Myocyte (in vitro differentiated cells): ENCODE data around the gene BRI3BP. TPM values are rescaled to one million over a fixed set of nuclear protein-coding genes. Genes with fewer than 3 reads are reported as not detected.
A peak's percentile ranks its signal among the peaks of the same experiment; 100 is the strongest.

Experiments
- DNase-seq: peaks from one replicate; pipeline ENCODE4 v3.0.0-alpha.2; 2012; ENCODE audit warnings: low read depth
- polyA plus RNA-seq: library from polyadenylated mRNA; unstranded; fragments of >200 nt; gene quantifications from one replicate; pipeline ENCODE4 v1.2.1, GENCODE V29; 2012; ENCODE audit warnings: missing spikeins
- total RNA-seq: library from RNA; depleted of rRNA; stranded (reverse); fragments of >200 nt; gene quantifications from 2 replicates; pipeline ENCODE4 v1.2.3, GENCODE V29; 2014

BRI3BP gene, protein sequence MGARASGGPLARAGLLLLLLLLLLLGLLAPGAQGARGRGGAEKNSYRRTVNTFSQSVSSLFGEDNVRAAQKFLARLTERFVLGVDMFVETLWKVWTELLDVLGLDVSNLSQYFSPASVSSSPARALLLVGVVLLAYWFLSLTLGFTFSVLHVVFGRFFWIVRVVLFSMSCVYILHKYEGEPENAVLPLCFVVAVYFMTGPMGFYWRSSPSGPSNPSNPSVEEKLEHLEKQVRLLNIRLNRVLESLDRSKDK
- total RNA-seq = 1.8 and 2.5 TPM in 2 replicates
- polyA plus RNA-seq = 2.3 TPM

DNA sequence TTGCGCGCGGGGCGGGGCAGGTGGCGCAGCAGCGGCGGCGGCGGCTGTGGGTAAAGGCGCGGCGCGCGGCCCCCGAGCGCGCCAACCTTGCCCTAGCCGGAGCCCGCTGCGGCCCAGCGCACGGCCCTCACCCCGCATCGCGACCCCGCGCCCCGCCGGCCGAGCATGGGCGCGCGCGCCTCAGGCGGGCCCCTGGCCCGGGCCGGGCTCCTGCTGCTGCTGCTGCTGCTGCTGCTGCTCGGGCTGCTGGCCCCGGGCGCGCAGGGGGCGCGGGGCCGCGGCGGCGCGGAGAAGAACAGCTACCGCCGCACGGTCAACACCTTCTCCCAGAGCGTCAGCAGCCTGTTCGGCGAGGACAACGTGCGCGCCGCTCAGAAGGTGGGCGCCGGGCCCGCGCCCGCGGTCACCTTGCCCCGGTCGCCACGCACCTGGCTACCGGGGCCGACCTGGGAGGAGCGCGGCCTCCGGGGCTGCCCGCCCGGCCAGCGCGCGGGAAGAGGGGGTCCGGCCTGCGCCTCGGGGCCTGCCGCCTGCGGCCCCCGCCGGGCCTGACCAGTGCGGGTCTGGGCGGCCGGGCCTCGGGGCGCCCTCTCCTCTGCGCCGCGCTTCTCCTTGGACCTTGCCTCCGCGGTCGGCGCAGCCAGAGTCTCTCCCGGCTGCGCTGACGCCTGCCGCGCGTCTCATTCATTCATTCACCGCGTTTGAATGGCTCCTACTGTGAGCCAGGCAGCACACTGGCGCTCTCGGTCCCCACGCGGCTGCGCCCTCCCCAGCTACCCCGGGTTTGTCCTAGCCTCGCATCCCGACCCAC, at the start of gene BRI3BP:
Gene BRI3BP, plus strand, starts transcription at position 20 of the 811 bp plus-strand sequence. Its CDS starts 146 bp downstream, at position 166.
- peak; percentile 27 for DNase-seq

DNA sequence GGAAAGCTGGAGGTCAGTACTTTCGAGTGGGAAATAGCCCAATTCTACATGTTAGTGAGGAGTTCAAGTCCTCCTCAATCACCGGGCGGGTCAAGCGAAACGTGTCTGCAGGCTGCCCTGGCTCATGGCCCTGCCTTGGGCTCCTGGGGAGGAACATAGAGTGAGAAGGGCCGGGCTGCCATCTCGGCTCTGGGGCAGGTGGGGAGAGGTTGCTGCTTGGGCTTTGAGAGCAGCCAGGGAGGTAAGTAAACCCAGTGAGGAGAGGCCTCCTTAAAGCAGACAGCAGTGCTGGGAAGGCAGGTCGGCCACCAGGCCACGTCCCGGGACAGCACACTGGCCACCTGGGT, 47.0 kb upstream of the BRI3BP start:
- DNase-seq = no peak

DNA sequence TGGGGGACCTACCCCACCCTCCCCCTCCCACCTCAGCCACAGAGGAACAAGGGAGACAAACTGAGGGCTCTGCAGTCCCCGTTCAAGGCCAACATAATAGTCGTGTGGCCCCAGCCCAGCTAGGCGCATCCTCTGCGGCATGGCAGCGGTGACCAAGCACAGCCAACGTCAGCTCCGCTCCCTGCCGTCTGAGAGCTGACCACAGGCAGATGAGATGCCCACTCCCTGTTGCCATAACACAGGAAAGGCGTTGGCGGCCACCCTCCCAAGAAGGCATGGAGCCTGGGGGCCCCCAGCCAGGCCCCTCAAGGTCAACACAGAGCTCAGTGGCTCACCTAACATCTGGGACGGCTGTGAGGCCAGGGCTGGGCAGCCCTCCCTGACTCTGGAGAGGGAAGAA, 46.4 kb upstream of the BRI3BP start:
- no peak for DNase-seq

DNA sequence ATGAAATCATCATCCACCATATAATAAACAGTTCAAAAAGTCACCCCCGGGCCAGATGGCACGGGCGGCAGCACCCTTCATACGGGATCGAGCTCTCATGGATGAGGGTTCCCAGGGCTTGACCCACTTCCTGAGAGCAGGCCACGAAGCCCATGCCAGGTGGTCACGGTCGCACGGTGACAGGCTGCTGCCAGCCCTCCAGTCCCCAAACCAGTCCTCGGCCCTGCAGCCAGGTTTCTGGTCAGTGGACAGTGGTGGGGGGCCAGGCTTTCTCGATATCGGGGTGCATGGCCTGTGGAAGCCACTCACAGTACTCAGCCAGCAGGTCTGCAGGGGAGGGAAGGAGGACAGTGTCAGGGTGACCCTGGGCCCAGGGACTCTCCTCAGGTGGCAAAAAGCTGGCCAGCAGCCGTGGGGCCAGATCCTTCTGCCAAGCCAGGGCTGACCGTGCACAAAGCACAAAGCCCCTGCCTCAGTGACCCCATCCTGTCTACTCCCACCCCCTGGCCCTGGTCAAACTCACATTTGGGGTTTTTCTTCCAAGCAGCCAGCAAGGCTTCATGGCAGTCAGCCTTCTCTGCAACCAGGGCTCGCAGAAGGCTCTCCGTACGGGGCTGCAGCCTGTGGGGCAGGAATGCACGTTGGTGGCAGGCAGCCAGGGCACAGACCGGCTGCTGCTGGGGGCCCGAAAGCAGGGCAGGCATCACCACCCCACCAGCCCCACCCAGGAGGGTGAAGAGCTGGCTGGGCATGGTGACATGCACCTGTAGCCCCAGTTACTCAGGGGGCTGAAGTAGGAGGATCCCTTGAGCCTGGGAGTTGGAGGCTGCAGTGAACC, 45.7 kb upstream of the BRI3BP start:
- no peak for DNase-seq

DNA sequence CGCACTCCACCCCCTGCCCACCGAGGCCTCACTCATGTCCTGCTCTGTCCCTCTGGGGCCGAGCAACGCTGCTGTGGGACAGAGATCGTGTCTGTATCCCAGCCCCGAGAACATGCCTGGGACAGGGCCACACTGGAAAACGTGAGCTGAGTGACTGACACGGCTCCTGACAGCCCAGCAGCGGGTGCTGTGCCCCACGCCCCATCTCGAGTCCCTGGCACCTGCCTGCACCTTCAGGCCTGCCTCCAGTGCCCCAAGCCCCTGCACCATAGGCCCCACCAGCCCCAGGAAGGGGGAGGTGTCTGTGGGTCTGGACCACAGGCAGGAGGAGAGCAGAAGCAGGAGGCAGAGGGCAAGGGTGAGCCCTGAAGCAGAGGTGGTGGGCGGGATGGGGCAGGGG, 44.4 kb upstream of the BRI3BP start:
- DNase-seq = no peak

DNA sequence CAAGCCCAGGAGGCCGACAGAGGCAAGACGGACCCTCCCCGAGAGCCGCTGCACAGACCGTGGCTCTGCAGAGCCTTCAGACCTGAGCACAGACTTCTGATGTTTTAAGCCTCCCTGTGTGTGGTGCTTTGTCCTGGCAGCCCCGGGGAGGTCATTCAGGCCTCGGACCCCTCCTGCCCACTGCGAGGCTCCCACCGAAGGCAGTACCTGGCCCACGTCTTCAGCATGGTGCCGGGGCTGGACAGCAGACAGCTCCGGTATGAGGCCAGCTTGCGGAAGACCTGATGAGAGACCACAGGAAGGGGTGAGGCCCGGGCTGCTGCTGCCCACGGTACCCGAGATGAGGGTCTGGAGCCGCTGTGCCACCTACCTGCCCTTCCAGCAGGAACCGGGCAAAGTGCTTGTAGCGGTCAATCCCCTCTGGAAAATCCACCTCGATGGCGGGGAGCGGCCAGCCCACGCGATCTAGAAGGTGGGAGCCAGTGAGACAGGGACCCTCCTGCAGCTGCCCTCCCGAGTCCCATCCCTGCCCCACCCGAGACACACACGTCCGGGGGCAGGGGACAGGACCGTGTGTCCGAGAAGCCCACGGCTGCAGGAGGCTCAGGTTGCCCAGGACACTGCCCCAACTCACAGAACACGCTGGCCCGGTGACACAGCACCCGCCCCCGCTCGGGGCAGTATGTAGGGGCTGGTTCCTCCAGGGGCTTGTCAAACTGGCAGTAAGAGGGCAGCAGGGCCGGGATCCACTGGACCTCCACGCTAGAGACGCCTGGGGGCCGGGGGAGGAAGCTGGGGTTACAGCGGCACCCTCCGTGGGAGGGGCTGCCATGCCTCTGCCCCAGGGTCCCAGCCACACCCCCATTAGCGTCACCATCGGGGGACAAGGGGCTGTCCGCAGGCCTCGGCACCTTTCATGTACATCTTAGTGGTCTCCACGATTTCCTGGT, 43.4 kb upstream of the BRI3BP start:
- no peak for DNase-seq

DNA sequence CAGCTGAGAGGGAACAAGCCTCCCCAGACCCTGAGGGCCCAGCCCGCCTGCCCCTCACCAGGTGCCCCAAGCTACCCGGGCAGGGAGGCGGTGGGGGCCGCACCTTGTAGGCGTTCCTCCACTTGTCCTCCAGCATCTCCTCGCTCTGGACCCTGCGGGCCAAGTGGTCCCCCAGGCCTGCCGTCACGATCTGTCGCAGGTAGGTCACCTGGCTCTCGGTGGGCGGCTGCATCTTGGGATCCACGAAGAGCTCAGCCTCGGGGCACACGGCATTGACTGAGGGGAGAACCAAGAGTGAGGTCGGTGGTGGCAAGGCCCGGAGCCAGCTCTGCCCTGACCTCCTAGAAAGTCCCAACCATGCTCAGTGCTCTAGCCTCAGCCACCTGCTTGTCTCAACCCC, 41.1 kb upstream of the BRI3BP start:
- no peak for DNase-seq

DNA sequence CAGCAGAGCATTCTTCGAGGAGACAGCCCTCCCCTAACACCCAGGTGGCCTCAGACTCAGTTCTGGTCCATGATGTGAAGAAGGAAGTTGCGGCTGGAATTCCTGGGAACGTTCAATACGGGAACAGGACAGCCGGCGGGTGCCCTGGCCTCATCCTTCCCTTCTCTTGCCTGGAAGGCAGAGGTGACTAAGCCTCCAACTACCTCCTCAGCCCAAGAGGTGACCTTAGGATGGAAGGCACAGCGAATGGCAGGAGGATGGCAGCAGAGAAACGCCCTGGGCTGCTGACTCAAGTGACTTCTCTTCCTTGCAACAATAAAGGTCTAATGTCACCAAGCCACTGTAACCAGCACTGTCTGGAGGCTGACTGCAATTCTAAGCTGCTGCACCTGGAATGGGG, 40.6 kb upstream of the BRI3BP start:
- no peak for DNase-seq

DNA sequence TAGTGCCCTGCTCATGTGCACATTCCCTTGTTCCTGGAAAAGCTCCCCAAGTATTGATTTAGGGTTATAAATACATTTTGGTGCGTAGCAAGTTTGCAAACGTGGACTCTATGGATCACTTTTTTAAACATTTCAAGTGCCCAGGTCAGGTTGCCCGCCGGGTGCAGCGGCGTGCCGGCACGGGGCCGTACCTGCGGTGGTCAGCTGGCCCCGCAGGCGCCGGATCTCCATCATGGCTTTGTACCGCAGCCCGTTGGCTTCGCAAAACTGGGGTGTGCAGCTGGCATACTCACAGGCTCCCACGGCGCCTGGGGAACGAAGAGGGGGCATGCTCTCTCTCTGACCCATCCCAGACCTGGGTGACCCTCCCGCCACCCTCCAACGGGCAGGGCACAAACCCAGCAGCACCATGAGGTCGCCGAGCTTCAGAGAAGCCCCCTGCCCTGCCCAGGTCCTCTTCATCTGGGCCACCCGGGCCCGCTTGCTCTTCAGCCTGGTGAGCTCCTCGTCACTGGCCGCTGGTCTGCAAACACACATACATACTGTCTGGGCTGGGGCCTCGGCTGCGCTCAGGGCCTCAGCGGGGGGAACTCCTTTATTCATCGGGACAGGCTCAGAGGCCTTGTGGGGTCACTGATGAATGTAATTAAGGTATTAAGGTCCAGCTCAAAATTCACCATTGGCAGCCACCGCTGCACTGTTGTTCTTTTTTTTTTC, 39.6 kb upstream of the BRI3BP start:
- no peak for DNase-seq

DNA sequence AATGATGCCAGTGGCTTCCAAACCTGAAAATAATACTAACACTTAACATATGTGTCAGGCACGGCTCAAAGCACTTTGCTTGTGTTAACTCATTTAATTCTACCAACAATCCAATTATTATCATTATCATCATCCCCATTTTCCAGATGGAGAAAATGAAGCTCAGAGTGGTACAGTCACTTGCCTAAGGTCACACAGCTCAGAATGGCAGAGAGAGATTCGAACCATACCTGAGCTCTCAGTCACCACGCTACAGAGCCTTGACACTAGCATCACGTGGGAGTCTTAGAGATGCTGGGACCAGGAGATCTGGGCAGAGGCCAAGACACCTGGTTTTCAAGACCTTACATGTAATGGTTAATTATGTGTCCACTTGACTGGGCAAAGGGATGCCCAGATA, 38.7 kb upstream of the BRI3BP start:
- no peak for DNase-seq

DNA sequence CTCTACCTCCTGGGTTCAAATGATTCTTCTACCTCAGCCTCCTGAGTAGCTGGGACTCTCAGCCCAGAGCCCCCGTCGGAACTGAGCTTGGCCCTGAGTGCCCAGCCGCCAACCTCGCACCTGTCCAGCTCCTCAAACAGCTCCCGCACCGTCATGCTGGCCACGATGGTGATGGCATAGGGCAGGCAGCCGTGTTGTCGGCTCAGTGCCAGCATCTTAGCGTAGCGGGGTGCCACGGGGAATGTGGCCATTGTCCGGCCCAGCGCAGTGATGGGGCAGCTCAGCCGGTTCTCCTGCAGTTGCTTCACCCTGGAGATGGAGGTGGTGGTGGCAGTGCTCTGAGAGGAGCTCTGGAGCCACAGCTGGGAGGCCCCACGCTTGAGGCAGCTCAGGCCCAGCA, 36.9 kb upstream of the BRI3BP start:
- no peak for DNase-seq

DNA sequence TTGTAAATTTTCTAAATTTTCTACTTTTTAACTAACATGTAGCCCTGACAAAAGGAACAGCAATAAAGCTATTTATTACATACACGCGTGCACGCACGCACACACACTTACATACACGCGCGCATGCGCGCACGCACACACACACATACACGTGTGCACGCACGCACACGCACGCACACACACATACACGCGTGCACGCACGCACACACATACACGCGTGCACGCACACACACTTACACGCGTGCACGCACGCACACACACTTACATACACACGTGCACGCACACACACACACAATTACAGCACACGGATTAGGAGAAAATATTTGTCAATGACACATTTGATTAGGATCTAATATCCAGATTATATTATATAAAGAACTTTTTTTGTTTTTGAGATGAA, 32.4 kb upstream of the BRI3BP start:
- DNase-seq = no peak

DNA sequence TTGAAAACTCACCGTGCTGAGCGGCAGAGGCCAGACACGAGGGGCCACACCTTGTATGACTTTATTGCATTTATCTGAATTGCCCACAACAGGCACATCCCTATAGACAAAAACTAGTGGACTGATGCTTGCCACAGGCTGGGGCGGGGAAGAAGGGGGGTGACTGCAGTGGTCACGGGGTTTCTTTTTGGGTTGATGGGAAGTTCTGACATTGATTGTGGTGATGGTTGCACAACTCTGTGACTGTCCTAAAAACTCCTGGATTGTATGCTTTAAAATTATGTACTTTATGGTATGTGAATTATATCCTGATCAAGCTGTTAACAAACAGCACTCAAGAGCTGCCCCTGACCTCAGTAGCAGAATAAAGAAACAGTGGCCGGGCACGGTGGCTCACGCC, 30.2 kb upstream of the BRI3BP start:
- no peak for DNase-seq

DNA sequence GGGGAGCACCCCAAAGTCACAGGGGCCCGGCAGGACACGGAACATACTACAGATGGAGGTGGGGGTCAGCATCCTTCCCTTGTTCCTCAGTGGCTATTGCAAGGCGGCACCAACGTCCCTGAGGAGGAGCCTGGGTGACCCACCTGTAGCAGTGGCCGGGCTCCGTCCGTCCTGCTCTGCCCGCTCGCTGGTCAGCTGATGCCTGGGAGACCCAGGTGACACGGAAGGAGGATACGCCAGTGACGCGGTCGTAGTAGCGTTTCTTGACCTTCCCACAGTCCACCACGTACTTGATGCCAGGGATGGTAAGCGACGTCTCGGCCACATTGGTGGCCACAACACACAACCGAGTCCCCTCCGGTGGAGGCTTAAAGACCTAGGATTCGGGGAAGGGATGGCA, 29.2 kb upstream of the BRI3BP start:
- DNase-seq = no peak

DNA sequence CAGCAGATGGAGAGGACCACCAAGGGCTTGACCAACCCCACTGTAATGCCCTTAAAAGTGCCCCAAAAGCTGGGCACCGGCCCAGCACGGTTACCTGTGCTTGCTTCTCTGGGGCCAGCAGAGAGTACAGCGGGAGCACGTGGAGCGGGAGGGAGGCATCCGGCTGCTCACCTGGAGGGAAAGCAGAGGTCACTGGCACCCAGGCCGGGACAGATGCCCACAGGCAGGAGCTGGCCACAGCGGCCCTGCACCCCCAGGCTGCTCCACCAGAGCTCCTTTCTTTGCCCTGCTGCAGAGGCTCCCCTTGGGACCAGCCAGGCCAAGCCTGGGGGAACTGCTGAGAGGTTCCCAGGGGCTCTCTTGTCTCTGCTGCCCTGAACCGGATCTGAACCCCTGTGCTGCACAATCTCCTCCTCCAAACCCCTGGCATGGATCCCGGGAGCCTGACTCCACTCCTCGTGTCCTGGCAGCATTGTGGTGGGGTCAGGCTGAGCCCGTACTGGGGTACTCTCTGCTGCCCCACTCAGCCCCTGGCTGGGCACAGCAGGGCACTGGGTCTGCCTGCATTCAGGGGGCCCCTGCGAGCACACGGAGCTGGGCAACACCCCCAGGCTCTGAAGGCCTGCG, 28.5 kb upstream of the BRI3BP start:
- DNase-seq = no peak

DNA sequence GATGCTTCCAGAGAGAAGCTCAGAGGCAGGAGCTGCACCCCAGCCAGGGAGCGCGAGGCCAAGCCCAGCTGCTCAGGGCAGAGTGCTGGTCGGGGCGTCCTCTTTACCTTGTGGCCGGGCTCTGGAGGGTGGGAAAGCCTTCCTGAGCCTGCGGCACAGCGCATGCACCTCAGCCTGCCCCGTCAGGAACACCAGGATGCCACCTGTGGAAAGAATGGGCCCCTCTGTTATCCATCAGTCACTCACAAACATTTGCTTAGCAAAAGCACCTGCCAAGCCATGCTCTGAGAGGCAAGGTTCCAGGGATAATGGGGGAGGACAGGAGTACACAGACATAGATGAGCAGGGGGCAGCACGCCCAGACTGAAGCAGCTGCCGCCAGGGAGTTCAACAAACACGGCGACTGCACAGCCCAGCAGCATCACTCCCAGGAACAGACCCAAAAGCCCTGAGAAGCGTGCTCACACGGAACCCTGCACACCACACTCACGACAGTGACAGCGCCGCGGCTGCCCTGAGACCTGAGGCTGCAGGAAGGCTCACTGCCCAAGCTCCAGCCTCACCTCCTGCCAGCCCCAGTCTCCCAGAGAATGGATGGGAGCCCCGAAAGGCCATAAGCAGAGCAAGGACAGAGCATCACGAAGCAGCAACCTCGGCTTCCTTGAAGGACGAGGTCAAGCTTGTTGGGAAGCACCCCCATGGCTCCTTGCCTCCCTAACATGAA, 26.3 kb upstream of the BRI3BP start:
- no peak for DNase-seq

DNA sequence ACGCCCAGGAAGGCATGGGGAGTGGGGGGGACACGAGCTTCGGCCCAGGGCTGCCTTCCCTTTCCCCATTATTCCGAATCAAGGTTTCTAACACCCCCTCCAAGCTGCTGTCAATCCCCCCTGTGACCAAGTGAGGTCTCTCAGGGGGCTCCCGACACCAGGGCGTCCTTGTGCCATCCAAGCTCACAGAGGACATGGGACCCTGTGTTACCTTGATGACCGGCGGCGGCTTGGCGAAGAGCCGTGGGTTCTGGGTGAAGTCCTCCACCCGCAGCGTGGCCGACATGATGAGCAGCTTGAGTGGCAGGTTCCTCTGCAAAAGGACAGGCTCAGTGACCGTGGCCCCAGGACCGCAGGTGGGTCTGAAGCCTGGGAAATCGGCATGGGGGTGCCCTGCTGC, 24.8 kb upstream of the BRI3BP start:
- no peak for DNase-seq

DNA sequence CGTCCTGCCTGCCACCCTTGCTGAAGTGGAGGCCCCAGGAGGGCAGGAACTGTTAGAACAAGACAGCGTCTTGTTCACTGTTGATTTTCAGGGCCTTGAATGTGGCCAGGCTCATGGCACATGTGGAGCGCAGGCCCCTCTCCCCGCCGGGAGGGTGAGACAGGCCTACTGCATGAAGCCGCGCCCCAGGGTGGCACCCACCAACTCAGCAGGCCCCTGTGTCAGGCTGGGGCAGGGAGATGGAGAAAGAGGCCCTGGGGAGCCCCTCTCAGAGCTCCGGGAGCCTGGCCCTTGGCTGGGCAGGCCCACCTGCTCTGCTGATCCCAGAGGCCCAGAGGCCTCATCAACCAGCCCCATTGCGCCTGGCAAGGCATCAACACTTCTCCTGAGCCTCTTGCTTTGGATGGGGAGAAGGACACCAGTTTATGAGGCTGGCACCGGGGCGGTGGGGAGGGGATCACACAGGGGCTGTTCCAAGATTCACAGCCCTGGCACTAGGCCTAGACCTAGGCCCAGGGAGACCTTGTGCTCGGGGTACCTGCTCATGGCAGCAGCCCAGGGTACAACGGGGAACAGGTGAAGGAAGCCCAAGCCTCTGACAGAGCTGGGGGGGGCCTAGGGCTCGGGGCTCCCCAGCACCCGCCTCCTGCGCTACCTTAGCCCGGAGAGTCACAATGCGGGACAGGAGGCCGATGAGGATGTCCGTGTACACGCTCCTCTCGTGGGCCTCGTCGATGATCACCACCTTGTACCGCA, 22.6 kb upstream of the BRI3BP start:
- no peak for DNase-seq
